Neuron (in vitro differentiated cells): ENCODE results near the gene MAB21L4.

Experiments
- H2AFZ ChIP-seq: one replicate; pipeline ENCODE4 v1.6.1; 2013; ENCODE audit warnings: low read depth, mild to moderate bottlenecking, inconsistent platforms, low read length, moderate library complexity
- H3K27me3 ChIP-seq: one replicate; pipeline ENCODE4 v1.6.1; 2013; ENCODE audit warnings: low read length; ENCODE audit not compliant: insufficient read depth
- H3K36me3 ChIP-seq: one replicate; pipeline ENCODE4 v1.6.1; 2013; ENCODE audit warnings: low read length; ENCODE audit not compliant: insufficient read depth
- H3K4me1 ChIP-seq: one replicate; pipeline ENCODE4 v1.6.1; 2013; ENCODE audit warnings: low read length; ENCODE audit not compliant: insufficient read depth
- H3K4me3 ChIP-seq: 2 replicates; pipeline ENCODE4 v1.5.1; 2013; ENCODE audit warnings: mild to moderate bottlenecking, low read length, moderate library complexity
- H3K9me3 ChIP-seq: one replicate; pipeline ENCODE4 v1.6.1; 2013; ENCODE audit warnings: low read length

Gene MAB21L4

GRCh38 chr2:240878341-240878936 is 17.5 kb downstream of the MAB21L4 start:
- no peaks in the 10 kb centered on the region for H3K9me3 ChIP-seq
- no peak overlapping the region for H2AFZ ChIP-seq
- H3K27me3 ChIP-seq = peaks cover 39% of the 10 kb centered on the region
- H3K4me1 ChIP-seq = no peaks in the 10 kb centered on the region
- no peaks in the 10 kb centered on the region for H3K36me3 ChIP-seq
- H3K4me3 ChIP-seq = no peak overlapping the region

GRCh38 chr2:240877460-240878340 is 18.3 kb downstream of the MAB21L4 start:
- no peak overlapping the region for H3K4me3 ChIP-seq
- no peaks in the 10 kb centered on the region for H3K36me3 ChIP-seq
- no peak overlapping the region for H2AFZ ChIP-seq
- H3K4me1 ChIP-seq = no peaks in the 10 kb centered on the region
- no peaks in the 10 kb centered on the region for H3K9me3 ChIP-seq
- H3K27me3 ChIP-seq = peaks cover 38% of the 10 kb centered on the region

DNA sequence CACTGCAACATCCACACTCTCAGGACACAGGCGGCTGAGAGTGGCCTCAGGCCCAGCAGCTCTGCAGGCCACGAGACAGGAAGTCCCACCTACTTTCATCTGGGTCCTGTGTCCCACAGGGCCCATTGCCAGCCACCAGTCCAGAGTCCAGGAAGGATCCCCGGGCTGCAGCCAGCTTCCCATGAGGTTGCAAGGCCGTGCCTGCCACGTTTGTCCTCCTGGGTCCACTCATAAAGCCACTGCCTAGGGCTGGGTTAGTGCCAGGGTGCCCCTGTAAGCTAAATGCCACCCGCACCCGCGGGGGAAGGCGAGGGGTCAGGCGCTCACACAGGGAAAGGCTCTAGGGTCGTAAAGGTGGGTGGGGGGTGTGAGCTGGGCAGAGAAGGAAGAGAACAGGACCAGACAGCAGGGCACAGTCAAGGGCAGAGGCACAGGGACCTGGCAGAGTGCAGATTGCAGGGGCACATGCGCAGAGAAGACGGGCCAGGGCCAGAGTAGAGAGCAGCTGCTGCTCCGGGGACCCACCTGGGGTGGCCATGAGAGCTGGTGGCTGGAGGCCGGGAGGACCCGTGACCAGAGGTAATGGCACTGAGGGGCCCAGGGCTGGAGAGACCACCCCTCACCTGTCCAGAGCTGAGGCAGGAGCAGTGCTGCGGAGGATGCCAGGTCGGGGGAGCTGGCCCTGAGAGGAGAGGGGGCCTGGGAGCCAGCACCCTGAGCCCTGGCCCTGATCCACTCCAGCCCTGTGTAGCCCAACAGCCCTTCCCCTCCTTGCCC is 19.3 kb downstream of the MAB21L4 start:
- H2AFZ ChIP-seq = no peak overlapping the region
- H3K4me3 ChIP-seq = no peak overlapping the region
- H3K36me3 ChIP-seq = no peaks in the 10 kb centered on the region
- peaks cover 36% of the 10 kb centered on the region for H3K27me3 ChIP-seq
- H3K9me3 ChIP-seq = no peaks in the 10 kb centered on the region
- H3K4me1 ChIP-seq = no peaks in the 10 kb centered on the region

- H3K4me3 ChIP-seq = no peak overlapping the region
- H3K9me3 ChIP-seq = no peaks in the 10 kb centered on the region
- peaks cover 38% of the 10 kb centered on the region for H3K27me3 ChIP-seq
- H2AFZ ChIP-seq = no peak overlapping the region
- H3K36me3 ChIP-seq = no peaks in the 10 kb centered on the region
- no peaks in the 10 kb centered on the region for H3K4me1 ChIP-seq
Measured at GRCh38 chr2:240876035-240876474, 19.9 kb downstream of the MAB21L4 start.

DNA sequence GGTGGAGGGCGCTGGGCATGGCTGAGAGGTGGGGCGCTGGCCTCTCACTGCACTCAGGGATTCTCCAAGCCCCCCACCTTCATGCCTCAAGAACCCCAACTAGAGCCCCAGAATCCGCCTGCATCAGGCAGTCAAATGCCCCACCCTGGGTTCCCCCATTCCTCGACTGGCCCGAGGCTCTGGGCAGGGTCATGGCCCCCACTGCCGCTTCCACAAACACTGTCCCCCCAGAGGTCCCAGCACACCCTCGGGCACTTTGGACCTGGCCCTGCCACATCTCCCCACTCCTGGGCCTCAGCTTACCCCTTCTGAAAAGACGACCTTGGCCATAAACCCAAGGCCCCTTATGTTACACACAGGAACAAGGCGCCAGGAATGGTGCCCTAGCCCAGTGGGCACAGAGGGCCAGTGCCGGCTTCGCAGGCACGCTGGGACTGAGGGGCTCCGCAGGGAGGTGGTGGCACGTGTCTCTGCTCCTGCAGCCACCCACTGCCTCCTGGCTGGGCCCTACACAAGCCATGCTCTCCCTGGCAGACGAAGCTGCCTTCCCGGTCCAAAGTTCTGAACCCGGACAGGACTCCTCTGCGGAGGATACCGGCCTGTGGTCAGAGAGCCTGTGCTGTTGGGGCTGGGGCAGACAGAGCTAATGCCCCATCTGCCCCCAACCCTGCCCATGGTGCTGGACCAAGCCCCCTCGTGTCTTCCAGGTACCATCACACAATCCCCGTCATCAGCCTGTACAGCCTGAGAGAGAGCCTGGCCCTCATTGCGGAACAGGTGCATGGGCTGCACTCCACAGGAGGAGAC is 20.5 kb downstream of the MAB21L4 start:
- Histone ChIP-seq H3K4me1 (no peaks in the 10 kb centered on the region), H3K4me3 (no peak overlapping the region), H3K27me3 (peaks cover 38% of the 10 kb centered on the region), H2AFZ (no peak overlapping the region), H3K36me3 (no peaks in the 10 kb centered on the region), H3K9me3 (no peaks in the 10 kb centered on the region)

GRCh38 chr2:240874715-240875227 is 21.2 kb downstream of the MAB21L4 start:
- no peaks in the 10 kb centered on the region for H3K4me1 ChIP-seq
- H3K27me3 ChIP-seq = peaks cover 40% of the 10 kb centered on the region
- H3K36me3 ChIP-seq = no peaks in the 10 kb centered on the region
- no peak overlapping the region for H2AFZ ChIP-seq
- no peaks in the 10 kb centered on the region for H3K9me3 ChIP-seq
- no peak overlapping the region for H3K4me3 ChIP-seq

- H2AFZ ChIP-seq = no peak overlapping the region
- H3K27me3 ChIP-seq = peaks cover 41% of the 10 kb centered on the region
- H3K4me1 ChIP-seq = no peaks in the 10 kb centered on the region
- no peaks in the 10 kb centered on the region for H3K9me3 ChIP-seq
- no peaks in the 10 kb centered on the region for H3K36me3 ChIP-seq
- H3K4me3 ChIP-seq = no peak overlapping the region
Measured at GRCh38 chr2:240873805-240874714, 21.9 kb downstream of the MAB21L4 start.

DNA sequence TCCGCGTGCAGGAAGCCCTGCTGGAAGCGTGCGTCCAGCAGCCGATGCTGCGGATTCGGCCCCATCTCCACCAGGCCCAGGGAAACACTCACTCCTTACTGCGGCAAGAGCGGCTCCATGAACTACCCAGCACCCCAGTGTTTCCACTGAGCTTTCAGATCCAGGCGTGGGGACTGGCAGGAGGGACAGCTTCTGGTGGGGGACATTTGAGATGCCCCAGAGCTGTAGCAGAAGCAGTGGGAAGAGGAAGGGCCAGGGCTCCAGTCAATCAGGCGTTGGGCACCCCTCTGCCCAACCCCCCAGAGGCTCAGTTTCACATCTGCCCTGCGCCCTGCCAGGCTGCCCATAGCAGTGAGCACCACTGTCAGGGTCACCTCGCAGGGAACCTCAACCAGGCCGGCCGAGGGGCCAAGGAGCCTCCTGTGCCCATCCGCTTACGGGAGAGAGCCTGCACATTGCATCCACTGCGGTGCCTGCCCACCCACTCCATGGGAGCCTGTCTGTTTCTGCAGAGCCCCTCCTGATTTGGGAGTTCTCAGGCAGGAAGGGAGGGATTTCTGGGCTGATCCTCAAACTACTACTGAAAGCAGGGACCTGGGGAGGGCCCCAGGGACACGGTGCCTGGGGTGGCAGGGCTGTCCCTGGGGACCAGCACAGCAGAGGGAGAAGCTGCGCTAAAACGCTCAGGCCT is 22.7 kb downstream of the MAB21L4 start:
- H3K4me1 ChIP-seq = peaks cover 6% of the 10 kb centered on the region
- no peaks in the 10 kb centered on the region for H3K9me3 ChIP-seq
- no peak overlapping the region for H3K4me3 ChIP-seq
- H3K27me3 ChIP-seq = peaks cover 37% of the 10 kb centered on the region
- H2AFZ ChIP-seq = no peak overlapping the region
- H3K36me3 ChIP-seq = no peaks in the 10 kb centered on the region

GRCh38 chr2:240872317-240873097 is 23.4 kb downstream of the MAB21L4 start:
- H3K27me3 ChIP-seq = peaks cover 34% of the 10 kb centered on the region
- H2AFZ ChIP-seq = no peak overlapping the region
- peaks cover 8% of the 10 kb centered on the region for H3K4me1 ChIP-seq
- H3K4me3 ChIP-seq = no peak overlapping the region
- H3K36me3 ChIP-seq = no peaks in the 10 kb centered on the region
- H3K9me3 ChIP-seq = no peaks in the 10 kb centered on the region

GRCh38 chr2:240871071-240871958 is 24.6 kb downstream of the MAB21L4 start:
- Histone ChIP-seq H2AFZ (no peak overlapping the region), H3K4me1 (peaks cover 8% of the 10 kb centered on the region), H3K9me3 (no peaks in the 10 kb centered on the region), H3K36me3 (no peaks in the 10 kb centered on the region), H3K4me3 (no peak overlapping the region), H3K27me3 (peaks cover 26% of the 10 kb centered on the region)
